Activated B cell treated with CpG ODN at 0.5 μM for 24 hours (primary cell): Measurements from ENCODE around the gene TBK1. TPM values are rescaled to one million over a fixed set of nuclear protein-coding genes. Genes with fewer than 3 reads are reported as not detected.

Experiments
- ATAC-seq: fragments of 200-7000 bp; cut with Tn5 transposase; one replicate; pipeline ENCODE4 v1.10.0; 2021; ENCODE audit warnings: low read depth, mild to moderate bottlenecking, moderate library complexity
- CTCF ChIA-PET: fragments of 350-600 bp; sonication (Branson Sonifier 250); formaldehyde crosslinking; loops from one replicate; lab custom pipeline; 2021; ENCODE audit warnings: antibody characterized with exemption; lab: Charles Lee
- POLR2A ChIA-PET: fragments of 350-600 bp; sonication (Branson Sonifier 250); formaldehyde crosslinking; loops from one replicate; lab custom pipeline; 2021; ENCODE audit warnings: antibody characterized with exemption; lab: Charles Lee
- DNase-seq: peaks from one replicate; pipeline ENCODE4 v3.0.0; 2022
- H3K27ac Mint-ChIP-seq: one replicate; pipeline ENCODE4 v1.8.0; 2020; ENCODE audit warnings: mixed read lengths
- H3K27me3 Mint-ChIP-seq: one replicate; pipeline ENCODE4 v1.8.0; 2021; ENCODE audit warnings: mixed read lengths
- H3K36me3 Mint-ChIP-seq: one replicate; pipeline ENCODE4 v1.8.0; 2021; ENCODE audit warnings: low read depth, mixed read lengths
- H3K4me1 Mint-ChIP-seq: one replicate; pipeline ENCODE4 v1.8.0; 2021; ENCODE audit warnings: mixed read lengths
- H3K4me3 Mint-ChIP-seq: one replicate; pipeline ENCODE4 v1.8.0; 2020; ENCODE audit warnings: mild to moderate bottlenecking, mixed read lengths
- H3K9me3 Mint-ChIP-seq: one replicate; pipeline ENCODE4 v1.8.0; 2020; ENCODE audit warnings: mixed read lengths
- CTCF ChIP-seq: fragments of 200-600 bp; IDR thresholded peaks from one replicate; pipeline ENCODE4 v1.8.0; 2022; ENCODE audit warnings: antibody characterized with exemption, mild to moderate bottlenecking
- intact Hi-C: fragments of 100-400 bp; cut with micrococcal nuclease; formaldehyde crosslinking; loops from one replicate; pipeline ENCODE4 v1.15.1; 2024
- total RNA-seq: library from RNA; stranded (reverse); gene quantifications from 2 replicates; pipeline ENCODE4 v1.2.3, GENCODE V29; 2022

TBK1 gene
- total RNA-seq, 1 donor from 2014 or later, result 37.4 TPM

- ChIA-PET CTCF (no interaction called here), POLR2A (interaction anchor here (0.6 kb wide), 1 partner anchor 31 kb away, joined by 3 read pairs; no protein-coding TSS in a partner anchor)
- ATAC-seq, result no peak
- Mint-ChIP-seq H3K27me3 (no peaks in the 10 kb centered on the region), H3K4me3 (no peak overlapping the region), H3K27ac (no peak overlapping the region), H3K4me1 (no peaks in the 10 kb centered on the region), H3K36me3 (peaks cover 86% of the 10 kb centered on the region), H3K9me3 (no peaks in the 10 kb centered on the region)
- intact Hi-C loops, result no loop called here
- DNase-seq, result no peak
- TF ChIP-seq CTCF, result no peak
Observed at GRCh38 chr12:64431791-64432190, 20.1 kb upstream of the TBK1 start.

GRCh38 chr12:64433915-64434314 is 18.0 kb upstream of the TBK1 start:
- no peak for TF ChIP-seq CTCF
- H3K27ac Mint-ChIP-seq, result no peak overlapping the region
- H3K27me3 Mint-ChIP-seq, result no peaks in the 10 kb centered on the region
- H3K4me3 Mint-ChIP-seq, result no peak overlapping the region
- DNase-seq (no peak), ATAC-seq (no peak)
- ChIA-PET POLR2A (no interaction called here), CTCF (no interaction called here)
- H3K4me1 Mint-ChIP-seq, result peaks cover 5% of the 10 kb centered on the region
- H3K36me3 Mint-ChIP-seq, result peaks cover 92% of the 10 kb centered on the region
- intact Hi-C loops, result no loop called here
- H3K9me3 Mint-ChIP-seq, result no peaks in the 10 kb centered on the region

GRCh38 chr12:64440100-64440499 is 11.8 kb upstream of the TBK1 start:
- H3K27me3 Mint-ChIP-seq, result no peaks in the 10 kb centered on the region
- no peak for ATAC-seq
- ChIA-PET POLR2A (no interaction called here), CTCF (no interaction called here)
- H3K9me3 Mint-ChIP-seq, result no peaks in the 10 kb centered on the region
- TF ChIP-seq CTCF, result no peak
- DNase-seq, result no peak
- peaks cover 83% of the 10 kb centered on the region for H3K36me3 Mint-ChIP-seq
- intact Hi-C loops, result no loop called here
- H3K4me1 Mint-ChIP-seq, result peaks cover 7% of the 10 kb centered on the region
- no peak overlapping the region for H3K4me3 Mint-ChIP-seq
- H3K27ac Mint-ChIP-seq, result no peak overlapping the region

GRCh38 chr12:64445490-64445889 is 6.4 kb upstream of the TBK1 start:
- ATAC-seq (no peak), DNase-seq (no peak)
- ChIA-PET CTCF (no interaction called here), POLR2A (interaction anchor here (0.7 kb wide), 1 partner anchor 8 kb away, joined by 6 read pairs; no protein-coding TSS in a partner anchor)
- TF ChIP-seq CTCF, result no peak
- H3K4me1 Mint-ChIP-seq, result peaks cover 7% of the 10 kb centered on the region
- no peak overlapping the region for H3K4me3 Mint-ChIP-seq
- H3K27ac Mint-ChIP-seq, result no peak overlapping the region
- H3K9me3 Mint-ChIP-seq, result no peaks in the 10 kb centered on the region
- H3K36me3 Mint-ChIP-seq, result peaks cover 64% of the 10 kb centered on the region
- intact Hi-C loops, result no loop called here
- H3K27me3 Mint-ChIP-seq, result no peaks in the 10 kb centered on the region

- intact Hi-C loops, result no loop called here
- Mint-ChIP-seq H3K4me1 (peaks cover 12% of the 10 kb centered on the region), H3K4me3 (no peak overlapping the region), H3K27me3 (no peaks in the 10 kb centered on the region), H3K27ac (no peak overlapping the region), H3K36me3 (peaks cover 56% of the 10 kb centered on the region), H3K9me3 (no peaks in the 10 kb centered on the region)
- DNase-seq (no peak), ATAC-seq (no peak)
- TF ChIP-seq CTCF, result no peak
- ChIA-PET POLR2A (no interaction called here), CTCF (no interaction called here)
Observed at GRCh38 chr12:64446295-64446694, 5.6 kb upstream of the TBK1 start.
